B cell (primary cell): ENCODE data around the gene CHD6.

Experiments
- CTCF ChIP-seq: fragments of 200-600 bp; IDR thresholded peaks from one replicate; pipeline ENCODE4 v1.8.0; 2022; ENCODE audit warnings: antibody characterized with exemption, mild to moderate bottlenecking
- EZH2 ChIP-seq: IDR thresholded peaks from 2 replicates; pipeline ENCODE4 v1.6.1; 2012; ENCODE audit warnings: borderline replicate concordance, low read depth, mild to moderate bottlenecking, moderate library complexity, low read length; ENCODE audit not compliant: insufficient read depth, poor library complexity, severe bottlenecking

- TF ChIP-seq CTCF = no peak
- TF ChIP-seq EZH2 = no peak
Measured at GRCh38 chr20:41363601-41364000, 254.6 kb downstream of the CHD6 start.
